ENCODE measurements around the gene FHL2. TPM values are rescaled to one million over a fixed set of nuclear protein-coding genes. Genes with fewer than 3 reads are reported as not detected.

FHL2 gene
- total RNA-seq, 4 donors from 2014 or later = 56.1 to 140 (median 89.2) TPM

DNA sequence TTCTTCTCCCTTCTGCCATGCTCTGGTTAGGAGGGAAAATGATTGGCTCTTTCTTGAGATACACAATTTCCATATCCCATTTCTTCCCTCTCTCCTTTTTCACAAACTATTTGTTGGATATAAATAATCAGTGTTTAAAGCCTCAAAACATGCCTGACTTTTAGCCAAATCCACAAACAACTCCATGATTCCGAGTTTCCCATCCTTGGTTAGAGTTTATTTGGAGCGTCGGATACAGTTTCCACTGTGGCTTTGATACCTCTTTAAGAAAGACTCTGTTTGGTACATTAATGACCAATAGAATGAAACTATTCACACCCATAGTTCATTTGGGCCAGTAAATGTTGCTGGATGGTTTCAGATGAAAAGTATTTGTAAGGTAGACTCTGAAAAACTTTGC, 5.9 kb upstream of the FHL2 start:
- Histone ChIP-seq H3K27ac (peak overlapping the region; percentile 79 to 88 (median 86)), H3K4me1 (peaks cover 2 to 43% (median 28%) of the 10 kb centered on the region in 4 donors), H3K36me3 (no peaks in the 10 kb centered on the region), H3K4me3 (no peak overlapping the region), H3K9me3 (no peaks in the 10 kb centered on the region), H3K27me3 (no peaks in the 10 kb centered on the region)
- no peak for TF ChIP-seq EP300 (IDR thresholded peaks at IDR 0.05; ENCODE audit: low read depth)
- TF ChIP-seq POLR2AphosphoS5 (IDR thresholded peaks at IDR 0.05) = no peak
- TF ChIP-seq, protein P1, sequence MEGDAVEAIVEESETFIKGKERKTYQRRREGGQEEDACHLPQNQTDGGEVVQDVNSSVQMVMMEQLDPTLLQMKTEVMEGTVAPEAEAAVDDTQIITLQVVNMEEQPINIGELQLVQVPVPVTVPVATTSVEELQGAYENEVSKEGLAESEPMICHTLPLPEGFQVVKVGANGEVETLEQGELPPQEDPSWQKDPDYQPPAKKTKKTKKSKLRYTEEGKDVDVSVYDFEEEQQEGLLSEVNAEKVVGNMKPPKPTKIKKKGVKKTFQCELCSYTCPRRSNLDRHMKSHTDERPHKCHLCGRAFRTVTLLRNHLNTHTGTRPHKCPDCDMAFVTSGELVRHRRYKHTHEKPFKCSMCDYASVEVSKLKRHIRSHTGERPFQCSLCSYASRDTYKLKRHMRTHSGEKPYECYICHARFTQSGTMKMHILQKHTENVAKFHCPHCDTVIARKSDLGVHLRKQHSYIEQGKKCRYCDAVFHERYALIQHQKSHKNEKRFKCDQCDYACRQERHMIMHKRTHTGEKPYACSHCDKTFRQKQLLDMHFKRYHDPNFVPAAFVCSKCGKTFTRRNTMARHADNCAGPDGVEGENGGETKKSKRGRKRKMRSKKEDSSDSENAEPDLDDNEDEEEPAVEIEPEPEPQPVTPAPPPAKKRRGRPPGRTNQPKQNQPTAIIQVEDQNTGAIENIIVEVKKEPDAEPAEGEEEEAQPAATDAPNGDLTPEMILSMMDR (IDR thresholded peaks at IDR 0.05) = no peak
- TF ChIP-seq POLR2A (IDR thresholded peaks at IDR 0.05) = no peak
- 83 to 90% methylated on average over 3 of the region's 3 CpGs for WGBS, 2 donors (ENCODE audit: low coverage in 1 of 2)
- intact Hi-C loops (cut with DNase I; ENCODE audit: low total_unique reads) (no loop called here), in situ Hi-C loops (cut with MboI; ENCODE audit: low pct_ligation_motif_present in 1 of 4, low pct_unique_long_range_greater_than_20kb in 1 of 4, low sequenced_read_pairs in 3 of 4) (no loop called here)
- DNase-seq = no peak

DNA sequence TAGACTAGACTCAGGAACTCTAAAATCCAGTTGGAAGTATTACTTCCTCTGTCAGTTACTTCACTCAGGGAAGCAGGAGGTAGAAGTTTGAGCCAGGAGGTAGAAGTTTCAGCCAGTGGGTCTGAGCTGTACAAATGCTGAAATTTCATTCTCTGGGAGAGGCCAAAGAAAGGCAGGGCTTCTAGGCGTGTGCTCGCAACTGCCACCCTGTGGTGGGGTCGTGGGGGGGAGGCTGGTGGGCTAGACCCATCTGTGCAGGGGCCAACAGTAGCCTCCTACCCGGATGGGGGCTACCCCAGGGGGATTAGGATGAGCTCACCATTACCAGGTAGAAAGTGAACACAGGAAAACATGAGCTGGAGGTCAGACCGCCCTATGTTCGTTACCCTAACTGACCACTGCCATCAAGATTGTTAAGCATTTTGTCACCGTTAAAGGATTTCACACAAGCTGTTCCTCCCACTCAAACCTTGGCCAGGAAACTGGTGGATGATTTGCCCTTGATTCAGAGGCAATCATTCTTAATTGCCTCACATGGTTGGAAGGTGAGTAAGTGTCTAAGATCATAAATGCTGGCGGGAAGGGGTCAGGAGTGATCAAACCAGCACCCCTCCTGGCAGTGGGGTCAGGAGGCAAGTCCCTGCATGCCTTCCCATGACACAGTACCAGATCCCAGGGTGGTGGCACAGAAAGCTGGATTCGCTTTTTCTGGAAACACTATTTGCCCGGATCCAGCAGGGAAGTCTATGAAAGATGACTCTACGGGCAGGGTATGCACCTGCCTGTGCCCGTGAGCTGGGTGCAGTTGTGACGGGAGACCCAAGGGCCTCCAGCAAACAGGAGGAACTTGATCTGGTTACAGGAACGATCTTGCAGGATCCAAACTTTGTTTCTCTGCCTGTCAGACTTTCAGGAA, 5.2 kb upstream of the FHL2 start:
- TF ChIP-seq POLR2A (IDR thresholded peaks at IDR 0.05) (peak; percentile 69), POLR2AphosphoS5 (IDR thresholded peaks at IDR 0.05) (peak; percentile 20 to 84 (median 78)), EP300 (IDR thresholded peaks at IDR 0.05; ENCODE audit: low read depth) (peak; percentile 29)
- TF ChIP-seq, protein P1 (IDR thresholded peaks at IDR 0.05) = peak in 2 of 5 experiments; percentile 10 to 25
- Histone ChIP-seq H3K27me3 (no peaks in the 10 kb centered on the region), H3K4me3 (no peak overlapping the region), H3K9me3 (no peaks in the 10 kb centered on the region), H3K4me1 (peaks cover 0 to 42% (median 29%) of the 10 kb centered on the region in 4 donors), H3K36me3 (no peaks in the 10 kb centered on the region), H3K27ac (peak overlapping the region; percentile 79 to 88 (median 86))
- intact Hi-C loops (cut with DNase I; ENCODE audit: low total_unique reads) = no loop called here
- DNase-seq = peak; percentile 73
- WGBS, 2 donors (ENCODE audit: low coverage in 1 of 2) = 42 to 50% methylated on average over 3 to 14 of the region's 14 CpGs
- in situ Hi-C loops (cut with MboI; ENCODE audit: low pct_ligation_motif_present in 1 of 4, low pct_unique_long_range_greater_than_20kb in 1 of 4, low sequenced_read_pairs in 3 of 4) = no loop called here

DNA sequence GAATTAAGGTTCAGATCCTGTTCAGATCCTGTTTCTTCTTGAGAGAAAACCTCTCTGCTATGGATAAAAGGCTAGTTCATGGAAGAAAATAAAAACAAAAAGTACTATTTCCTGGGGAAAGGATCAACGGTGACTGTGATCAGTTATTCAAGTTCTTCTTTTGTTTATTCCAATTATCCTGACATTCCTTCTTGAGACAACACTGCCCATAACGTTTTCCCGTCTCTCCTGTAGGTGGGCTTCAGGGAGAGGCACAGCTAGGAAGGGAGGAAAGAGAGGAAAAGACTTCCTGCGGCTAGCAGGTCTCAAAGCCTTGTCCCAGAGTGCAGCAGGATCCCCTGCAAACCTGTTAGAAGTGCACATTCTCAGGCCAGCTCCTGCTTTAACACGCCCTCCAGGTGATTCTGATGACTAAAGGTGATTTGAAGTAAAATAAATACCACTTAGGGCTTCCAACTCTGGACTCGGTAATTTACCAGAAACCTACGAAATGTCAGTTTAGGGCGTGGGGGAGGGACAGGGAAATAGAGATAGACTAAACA, 4.5 kb upstream of the FHL2 start:
- Histone ChIP-seq H3K27ac (peak overlapping the region; percentile 79 to 88 (median 86)), H3K4me1 (peaks cover 0 to 39% (median 26%) of the 10 kb centered on the region in 4 donors), H3K9me3 (no peaks in the 10 kb centered on the region), H3K27me3 (no peaks in the 10 kb centered on the region), H3K4me3 (no peak overlapping the region), H3K36me3 (no peaks in the 10 kb centered on the region)
- intact Hi-C loops (cut with DNase I; ENCODE audit: low total_unique reads) = no loop called here
- TF ChIP-seq, protein P1 (IDR thresholded peaks at IDR 0.05) = no peak
- no peak for TF ChIP-seq EP300 (IDR thresholded peaks at IDR 0.05; ENCODE audit: low read depth)
- TF ChIP-seq POLR2A (IDR thresholded peaks at IDR 0.05) = no peak
- TF ChIP-seq POLR2AphosphoS5 (IDR thresholded peaks at IDR 0.05) = no peak
- in situ Hi-C loops (cut with MboI; ENCODE audit: low pct_ligation_motif_present in 1 of 4, low pct_unique_long_range_greater_than_20kb in 1 of 4, low sequenced_read_pairs in 3 of 4) = no loop called here
- DNase-seq = peak; percentile 48
- 33 to 40% methylated on average over 3 to 8 of the region's 8 CpGs for WGBS, 2 donors (ENCODE audit: low coverage in 1 of 2)

DNA sequence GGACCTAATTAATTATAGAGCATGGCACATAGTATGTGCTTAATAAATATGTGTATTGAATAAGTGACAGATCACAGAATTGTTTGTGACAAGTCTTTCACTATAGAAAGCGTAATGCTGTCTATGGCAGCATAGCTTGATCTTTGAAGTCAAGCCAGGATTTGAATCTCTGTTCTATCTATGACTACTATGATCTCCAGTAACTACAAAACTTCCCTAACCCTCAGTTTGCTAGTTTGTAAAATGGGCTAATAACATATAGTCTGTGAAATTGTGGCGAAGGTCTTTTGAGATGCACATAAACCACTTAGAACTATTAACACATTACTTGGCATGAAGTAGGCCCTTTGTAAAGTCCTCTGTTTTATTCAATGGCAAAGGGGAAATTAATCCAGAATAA, 4.0 kb upstream of the FHL2 start:
- Histone ChIP-seq H3K36me3 (no peaks in the 10 kb centered on the region), H3K27ac (peak overlapping the region; percentile 79 to 88 (median 86)), H3K4me1 (peaks cover 0 to 39% (median 26%) of the 10 kb centered on the region in 4 donors), H3K9me3 (no peaks in the 10 kb centered on the region), H3K4me3 (no peak overlapping the region), H3K27me3 (no peaks in the 10 kb centered on the region)
- intact Hi-C loops (cut with DNase I; ENCODE audit: low total_unique reads) (no loop called here), in situ Hi-C loops (cut with MboI; ENCODE audit: low pct_ligation_motif_present in 1 of 4, low pct_unique_long_range_greater_than_20kb in 1 of 4, low sequenced_read_pairs in 3 of 4) (no loop called here)
- WGBS, 2 donors (ENCODE audit: low coverage in 1 of 2) = 88 to 92% methylated on average over 2 of the region's 2 CpGs
- TF ChIP-seq POLR2AphosphoS5 (IDR thresholded peaks at IDR 0.05) (no peak), POLR2A (IDR thresholded peaks at IDR 0.05) (no peak), EP300 (IDR thresholded peaks at IDR 0.05; ENCODE audit: low read depth) (no peak)
- TF ChIP-seq, protein P1 (IDR thresholded peaks at IDR 0.05) = no peak
- DNase-seq = no peak
